A549 (cell line): ENCODE results near the gene CUX1. TPM values are rescaled to one million over a fixed set of nuclear protein-coding genes. Genes with fewer than 3 reads are reported as not detected.
A peak's percentile ranks its signal among the peaks of the same experiment; 100 is the strongest.

ENCODE experiments used
- ATAC-seq, 2 experiments: fragments of 200-7000 bp in 1 of 2; fragments of >200 bp in 1 of 2; cut with Nextera tagmentation in 1 of 2; cut with Tn5 transposase in 1 of 2; 3 replicates each; pipeline versions ENCODE4 v1.8.0 to v1.9.1; 2018 to 2020; ENCODE audit warnings: mild to moderate bottlenecking in 1 of 2, moderate library complexity in 1 of 2
- CTCF ChIA-PET: fragments of 300-600 bp; sonication (Branson Sonifier 250); formaldehyde crosslinking; extraction: SDS; loops from one replicate; lab custom pipeline; 2021; ENCODE audit warnings: antibody characterized with exemption, inconsistent platforms; lab: Yijun Ruan, JAX
- POLR2A ChIA-PET: fragments of 350-600 bp; formaldehyde crosslinking; extraction: SDS; loops from one replicate; lab custom pipeline; 2021; ENCODE audit warnings: antibody characterized with exemption, inconsistent platforms; lab: Yijun Ruan, JAX
- DNase-seq, 2 experiments: peaks; one replicate each; pipeline versions ENCODE4 v3.0.0 to v3.0.0-alpha.2; 2011 to 2016; ENCODE audit warnings: low read depth in 1 of 2, low spot score in 1 of 2
- FAIRE-seq: peaks from 2 replicates; lab custom pipeline; 2011; peaks lifted over from hg19 to GRCh38; lab: Jason Lieb, UNC
- H3K27ac ChIP-seq, 2 experiments: fragments of >200 bp; sonication (Bioruptor Twin); formaldehyde crosslinking; 3 replicates each; pipeline ENCODE4 v1.5.1; 2016 to 2017
- H3K4me1 ChIP-seq: fragments of >200 bp; sonication (Bioruptor Twin); formaldehyde crosslinking; 3 replicates; pipeline ENCODE4 v1.6.1; 2016
- H3K4me2 ChIP-seq: fragments of >200 bp; sonication (Bioruptor Twin); formaldehyde crosslinking; 3 replicates; pipeline ENCODE4 v1.6.1; 2016
- H3K4me3 ChIP-seq: fragments of >200 bp; sonication (Bioruptor Twin); formaldehyde crosslinking; 3 replicates; pipeline ENCODE4 v1.5.1; 2016
- H3K9me3 ChIP-seq: fragments of >200 bp; sonication (Bioruptor Twin); formaldehyde crosslinking; 3 replicates; pipeline ENCODE4 v1.6.1; 2016
- CEBPB ChIP-seq, 2 experiments: fragments of >200 bp in 1 of 2; sonication (Bioruptor Twin) in 1 of 2; formaldehyde crosslinking in 1 of 2; IDR thresholded peaks; 2 replicates each; pipeline ENCODE4 v1.6.1; 2012 to 2016
- CHD2 ChIP-seq: fragments of 150-350 bp; IDR thresholded peaks from 2 replicates; pipeline ENCODE4 v1.6.1; 2014; ENCODE audit warnings: low read length; ENCODE audit not compliant: partially characterized antibody
- CHD4 ChIP-seq: fragments of 200-600 bp; sonication (generic); IDR thresholded peaks from 2 replicates; pipeline ENCODE4 v1.6.1; 2016; ENCODE audit warnings: antibody characterized with exemption, mild to moderate bottlenecking, borderline replicate concordance
- EHMT2 ChIP-seq: fragments of 200-600 bp; sonication (generic); IDR thresholded peaks from 2 replicates; pipeline ENCODE4 v1.6.1; 2016; ENCODE audit warnings: antibody characterized with exemption, low read depth, mild to moderate bottlenecking, moderate library complexity
- FOXS1 ChIP-seq: fragments of 250-450 bp; sonication (Bioruptor Pico); IDR thresholded peaks from 2 replicates; pipeline ENCODE4 v1.5.0; 2020; ENCODE audit warnings: mild to moderate bottlenecking, moderate library complexity
- HOXA7 ChIP-seq: fragments of 250-450 bp; sonication (Bioruptor Pico); IDR thresholded peaks from 2 replicates; pipeline ENCODE4 v1.5.0; 2020; ENCODE audit warnings: mild to moderate bottlenecking, moderate library complexity
- HOXB5 ChIP-seq: fragments of 250-450 bp; sonication (Bioruptor Pico); IDR thresholded peaks from 2 replicates; pipeline ENCODE4 v1.5.0; 2020; ENCODE audit warnings: mild to moderate bottlenecking, moderate library complexity
- JUNB ChIP-seq: fragments of >200 bp; sonication (Bioruptor Twin); formaldehyde crosslinking; IDR thresholded peaks from 2 replicates; pipeline ENCODE4 v1.6.1; 2016
- KDM5A ChIP-seq: fragments of 200-600 bp; sonication (generic); IDR thresholded peaks from 2 replicates; pipeline ENCODE4 v1.6.1; 2016; ENCODE audit warnings: antibody characterized with exemption, mild to moderate bottlenecking
- MAX ChIP-seq: IDR thresholded peaks from 2 replicates; pipeline ENCODE4 v1.6.1; 2012
- MAZ ChIP-seq: fragments of 150-350 bp; IDR thresholded peaks from 2 replicates; pipeline ENCODE4 v1.6.1; 2014; ENCODE audit warnings: antibody characterized with exemption, low read depth, low read length, borderline replicate concordance
- NR3C1 ChIP-seq: fragments of >200 bp; sonication (Bioruptor Twin); formaldehyde crosslinking; IDR thresholded peaks from 3 replicates; pipeline ENCODE4 v1.6.1; 2017
- REST ChIP-seq: fragments of 200-600 bp; sonication (generic); IDR thresholded peaks from 2 replicates; pipeline ENCODE4 v1.6.1; 2016; ENCODE audit warnings: antibody characterized with exemption, mild to moderate bottlenecking, moderate library complexity
- SMC3 ChIP-seq: fragments of >200 bp; sonication (Bioruptor Twin); formaldehyde crosslinking; IDR thresholded peaks from 3 replicates; pipeline ENCODE4 v1.6.1; 2018; ENCODE audit warnings: inconsistent platforms
- SREBF2 ChIP-seq: fragments of 450-650 bp; IDR thresholded peaks from 2 replicates; pipeline ENCODE4 v1.6.1; 2014; ENCODE audit warnings: mild to moderate bottlenecking, moderate library complexity
- TP53 ChIP-seq: fragments of 250-450 bp; sonication (Bioruptor Pico); IDR thresholded peaks from 2 replicates; pipeline ENCODE4 v1.5.0; 2021; ENCODE audit warnings: mild to moderate bottlenecking, moderate library complexity
- USF2 ChIP-seq: fragments of 450-650 bp; IDR thresholded peaks from 2 replicates; pipeline ENCODE4 v1.6.1; 2014; ENCODE audit warnings: antibody characterized with exemption
- ZFP36 ChIP-seq: fragments of 450-650 bp; IDR thresholded peaks from 2 replicates; pipeline ENCODE4 v1.6.1; 2014; ENCODE audit warnings: borderline replicate concordance; ENCODE audit not compliant: partially characterized antibody
- WGBS: methylation state at CpG from one replicate; pipeline ENCODE4 v1.1.6; 2017; ENCODE audit errors: missing lambda C conversion rate; 5-methylcytosine and 5-hydroxymethylcytosine counted together
- polyA plus RNA-seq, 4 experiments: library from polyadenylated mRNA; depleted of rRNA in 3 of 4; stranded (reverse); fragments of >200 nt; fragmentation: RNase III in 1 of 4; extraction: RNeasy Plus Mini Kit Qiagen cat#74134 plus additional on column Dnase treatment in 1 of 4; gene quantifications; 2 replicates in 3 of 4; 3 replicates in 1 of 4; pipeline ENCODE4 v1.2.3, GENCODE V29; 2011 to 2017

CUX1 gene
- polyA plus RNA-seq, 2 of the 4 experiments (the other 2 are of a cell fraction) = 32.7 to 33.4 TPM

GRCh38 chr7:102119213-102119651 is 301.8 kb downstream of the CUX1 start:
- 84% methylated on average over 14 of the region's 14 CpGs for WGBS
- ATAC-seq (no peak), DNase-seq (no peak), FAIRE-seq (no peak)
- Histone ChIP-seq H3K9me3 (no peaks in the 10 kb centered on the region), H3K4me2 (no peak overlapping the region), H3K4me1 (peaks cover 35% of the 10 kb centered on the region), H3K4me3 (no peak overlapping the region), H3K27ac (peak overlapping the region in 1 of 2 experiments; percentile 93; a peak in 3 of 6 replicates)
- TF ChIP-seq CHD4 (no peak), HOXA7 (CRISPR knock-in tag) (no peak), SREBF2 (no peak), JUNB (no peak), TP53 (no peak), KDM5A (no peak), NR3C1 (no peak)
- POLR2A ChIA-PET = no interaction called here
- CTCF ChIA-PET = interaction anchor here (0.5 to 1.2 kb wide), 2 partner anchors 448 to 577 kb away, joined by 3 read pairs; no protein-coding TSS in a partner anchor

- H3K4me1 ChIP-seq = peaks cover 42% of the 10 kb centered on the region
- H3K9me3 ChIP-seq = no peaks in the 10 kb centered on the region
- ChIA-PET CTCF (interaction anchor here (1.2 to 2.5 kb wide), 2 partner anchors 115 to 577 kb away, joined by 3 to 10 read pairs; no protein-coding TSS in a partner anchor), POLR2A (no interaction called here)
- no peak overlapping the region for H3K4me2 ChIP-seq
- FAIRE-seq = no peak
- H3K27ac ChIP-seq = peak overlapping the region in 1 of 2 experiments; percentile 93; a peak in 4 of 6 replicates
- no peak for DNase-seq
- WGBS = 93% methylated on average over 7 of the region's 7 CpGs
- ATAC-seq = no peak
- no peak overlapping the region for H3K4me3 ChIP-seq
- TF ChIP-seq SMC3 (no peak), REST (no peak), MAX (no peak), MAZ (no peak), HOXA7 (CRISPR knock-in tag) (no peak), FOXS1 (CRISPR knock-in tag) (no peak)
These were observed 302.5 kb downstream of the CUX1 start for GRCh38 chr7:102119925-102120324.

- Histone ChIP-seq H3K27ac (peak overlapping the region; percentile 88 to 93), H3K4me2 (no peak overlapping the region; the same call in 1 of the 3 replicates), H3K4me3 (no peak overlapping the region), H3K4me1 (peaks cover 48% of the 10 kb centered on the region), H3K9me3 (no peaks in the 10 kb centered on the region)
- DNase-seq (no peak), FAIRE-seq (no peak), ATAC-seq (no peak)
- ChIA-PET POLR2A (no interaction called here), CTCF (interaction anchor here (0.6 to 2.5 kb wide), 2 partner anchors 14 to 115 kb away, joined by 3 to 10 read pairs; no protein-coding TSS in a partner anchor)
- TF ChIP-seq HOXB5 (CRISPR knock-in tag) (no peak), ZFP36 (no peak), EHMT2 (no peak), CHD2 (no peak), USF2 (no peak), CHD4 (no peak), CEBPB (IDR thresholded peaks at IDR 0.05) (no peak)
- WGBS = 79% methylated on average over 5 of the region's 5 CpGs
These were observed 303.3 kb downstream of the CUX1 start for GRCh38 chr7:102120666-102121195.
